ENCODE results near the gene WDR90.

DNA sequence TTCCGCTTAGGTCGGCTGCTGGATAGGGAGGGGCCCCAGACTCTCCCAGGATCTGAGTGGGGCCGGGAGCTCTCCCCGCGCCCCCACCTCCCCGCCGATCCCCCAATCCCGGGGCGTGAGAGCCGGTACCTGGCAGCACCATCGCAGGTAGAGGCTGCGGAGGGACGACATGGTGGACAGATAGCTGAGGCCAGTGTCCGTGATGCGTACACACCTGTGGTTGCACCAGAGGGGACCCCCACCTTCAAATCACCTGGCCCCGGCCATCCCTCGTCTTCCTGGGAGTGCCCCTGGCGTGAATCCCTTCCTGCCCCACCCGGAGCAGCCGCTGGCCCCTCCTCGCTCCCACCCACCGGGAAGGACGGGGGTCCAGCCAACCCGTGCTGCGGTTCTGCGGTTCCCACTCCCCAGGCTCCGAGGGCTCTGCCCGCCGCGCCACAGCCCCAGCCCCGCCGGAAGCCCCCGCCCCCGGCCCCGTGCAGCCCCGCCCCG, 45.7 kb downstream of the WDR90 start:
- TF ChIP-seq GATA2 (IDR thresholded peaks at IDR 0.05; ENCODE audit: low read depth, low read length) = no peak
- TF ChIP-seq GATA3 (IDR thresholded peaks at IDR 0.05; ENCODE audit: low read depth, low read length) = no peak

Data from SH-SY5Y (cell line).